Neural progenitor cell (in vitro differentiated cells): ENCODE results near the gene CHPF2. TPM values are rescaled to one million over a fixed set of nuclear protein-coding genes. Genes with fewer than 3 reads are reported as not detected.

Source experiments
- DNase-seq: peaks from one replicate; pipeline ENCODE4 v3.0.0-alpha.2; 2016; ENCODE audit warnings: low spot score
- H2AFZ ChIP-seq: fragments of 200-600 bp; sonication (generic); replicated peaks from 2 replicates; pipeline ENCODE4 v1.6.1; 2016; ENCODE audit warnings: antibody characterized with exemption
- H3F3A ChIP-seq: fragments of 200-600 bp; sonication (generic); 2 replicates; pipeline ENCODE4 v1.6.1; 2016; ENCODE audit warnings: antibody characterized with exemption, low read depth
- H3K27ac ChIP-seq: fragments of 200-600 bp; sonication (generic); 2 replicates; pipeline ENCODE4 v1.5.1; 2016; ENCODE audit warnings: mild to moderate bottlenecking
- H3K27me3 ChIP-seq: fragments of 200-600 bp; sonication (generic); 2 replicates; pipeline ENCODE4 v1.6.1; 2016; ENCODE audit warnings: mild to moderate bottlenecking, moderate library complexity
- H3K36me3 ChIP-seq: fragments of 200-600 bp; sonication (generic); 2 replicates; pipeline ENCODE4 v1.5.1; 2016
- H3K4me1 ChIP-seq: fragments of 200-600 bp; sonication (generic); 2 replicates; pipeline ENCODE4 v1.6.1; 2016; ENCODE audit warnings: mixed run types
- H3K4me2 ChIP-seq: fragments of 200-600 bp; sonication (generic); 2 replicates; pipeline ENCODE4 v1.6.1; 2016
- H3K4me3 ChIP-seq: fragments of 200-600 bp; sonication (generic); 2 replicates; pipeline ENCODE4 v1.5.1; 2016
- H3K79me2 ChIP-seq: fragments of 200-600 bp; sonication (generic); 2 replicates; pipeline ENCODE4 v1.6.1; 2016; ENCODE audit warnings: low read depth
- H3K9ac ChIP-seq: fragments of 200-600 bp; sonication (generic); 2 replicates; pipeline ENCODE4 v1.6.1; 2016
- H3K9me3 ChIP-seq: fragments of 200-600 bp; sonication (generic); 2 replicates; pipeline ENCODE4 v1.5.1; 2016; ENCODE audit warnings: low read depth
- H4K20me1 ChIP-seq: fragments of 200-600 bp; sonication (generic); 2 replicates; pipeline ENCODE4 v1.6.1; 2016; ENCODE audit warnings: low read depth
- H3K27ac Mint-ChIP-seq: 3 replicates; pipeline ENCODE4 v1.8.0; 2021; ENCODE audit warnings: mixed read lengths
- H3K27me3 Mint-ChIP-seq: 2 replicates; pipeline ENCODE4 v1.8.0; 2022; ENCODE audit warnings: low read depth, mild to moderate bottlenecking, inconsistent platforms, moderate library complexity, mixed read lengths; ENCODE audit not compliant: insufficient read depth
- H3K36me3 Mint-ChIP-seq: 3 replicates; pipeline ENCODE4 v1.8.0; 2021; ENCODE audit warnings: mixed read lengths
- H3K4me1 Mint-ChIP-seq: 3 replicates; pipeline ENCODE4 v1.8.0; 2021; ENCODE audit warnings: mixed read lengths
- H3K4me3 Mint-ChIP-seq: 3 replicates; pipeline ENCODE4 v1.8.0; 2021; ENCODE audit warnings: mild to moderate bottlenecking, moderate library complexity, mixed read lengths
- H3K9me3 Mint-ChIP-seq: 3 replicates; pipeline ENCODE4 v1.8.0; 2020; ENCODE audit warnings: mixed read lengths
- CTCF ChIP-seq: fragments of 200-600 bp; sonication (generic); IDR thresholded peaks from 2 replicates; pipeline ENCODE4 v1.5.1; 2017; ENCODE audit warnings: antibody characterized with exemption, mild to moderate bottlenecking
- EZH2 ChIP-seq: fragments of 200-600 bp; sonication (generic); IDR thresholded peaks from 2 replicates; pipeline ENCODE4 v1.6.1; 2017; ENCODE audit warnings: antibody characterized with exemption, mild to moderate bottlenecking, moderate library complexity
- EZH2phosphoT487 ChIP-seq: fragments of 200-600 bp; sonication (generic); IDR thresholded peaks from 2 replicates; pipeline ENCODE4 v1.6.1; 2017; ENCODE audit warnings: antibody characterized with exemption
- total RNA-seq: library from RNA; depleted of rRNA; stranded (reverse); fragments of >200 nt; gene quantifications from 2 replicates; pipeline ENCODE4 v1.2.3, GENCODE V29; 2015; ENCODE audit warnings: low replicate concordance

CHPF2 gene
- total RNA-seq, 1 donor from 2014 or later, result 8.8 TPM

GRCh38 chr7:151240942-151241754 is 8.9 kb downstream of the CHPF2 start:
- Histone ChIP-seq H3F3A (peaks cover 16% of the 10 kb centered on the region), H3K27me3 (peaks cover 18% of the 10 kb centered on the region), H3K4me2 (no peak overlapping the region), H3K4me3 (no peak overlapping the region), H3K79me2 (no peaks in the 10 kb centered on the region), H4K20me1 (peaks cover 23% of the 10 kb centered on the region), H3K9ac (no peak overlapping the region), H3K36me3 (no peaks in the 10 kb centered on the region), H2AFZ (no peak overlapping the region), H3K9me3 (no peaks in the 10 kb centered on the region), H3K4me1 (peaks cover 32% of the 10 kb centered on the region), H3K27ac (no peak overlapping the region)
- H3K4me3 Mint-ChIP-seq, result peak overlapping the region; percentile 67
- no peaks in the 10 kb centered on the region for H3K9me3 Mint-ChIP-seq
- no peak for DNase-seq
- H3K27ac Mint-ChIP-seq, result peak overlapping the region; percentile 85
- peaks cover 20% of the 10 kb centered on the region for H3K36me3 Mint-ChIP-seq
- TF ChIP-seq EZH2 (no peak), CTCF (no peak), EZH2phosphoT487 (no peak)
- H3K27me3 Mint-ChIP-seq, result peaks cover 12% of the 10 kb centered on the region
- H3K4me1 Mint-ChIP-seq, result peaks cover 29% of the 10 kb centered on the region

GRCh38 chr7:151241755-151242096 is 9.4 kb downstream of the CHPF2 start:
- H3K27ac ChIP-seq, result no peak overlapping the region
- H2AFZ ChIP-seq, result no peak overlapping the region
- peaks cover 35% of the 10 kb centered on the region for H3K4me1 ChIP-seq
- no peaks in the 10 kb centered on the region for H3K79me2 ChIP-seq
- no peak overlapping the region for H3K27ac Mint-ChIP-seq
- H3K27me3 Mint-ChIP-seq, result peaks cover 13% of the 10 kb centered on the region
- H3K4me3 ChIP-seq, result no peak overlapping the region
- H3K27me3 ChIP-seq, result peaks cover 24% of the 10 kb centered on the region
- peaks cover 21% of the 10 kb centered on the region for H3F3A ChIP-seq
- TF ChIP-seq CTCF (no peak), EZH2phosphoT487 (no peak), EZH2 (no peak)
- DNase-seq, result no peak
- no peak overlapping the region for H3K9ac ChIP-seq
- H3K4me3 Mint-ChIP-seq, result no peak overlapping the region
- H3K4me1 Mint-ChIP-seq, result peaks cover 35% of the 10 kb centered on the region
- H3K4me2 ChIP-seq, result no peak overlapping the region
- H3K9me3 Mint-ChIP-seq, result no peaks in the 10 kb centered on the region
- peaks cover 29% of the 10 kb centered on the region for H4K20me1 ChIP-seq
- no peaks in the 10 kb centered on the region for H3K36me3 ChIP-seq
- peaks cover 19% of the 10 kb centered on the region for H3K36me3 Mint-ChIP-seq
- no peaks in the 10 kb centered on the region for H3K9me3 ChIP-seq

- Histone ChIP-seq H3K4me2 (no peak overlapping the region), H3F3A (peaks cover 27% of the 10 kb centered on the region), H3K79me2 (no peaks in the 10 kb centered on the region), H3K9ac (no peak overlapping the region), H4K20me1 (peaks cover 36% of the 10 kb centered on the region), H3K27ac (no peak overlapping the region), H3K27me3 (peaks cover 31% of the 10 kb centered on the region), H3K9me3 (no peaks in the 10 kb centered on the region), H3K4me1 (peaks cover 35% of the 10 kb centered on the region), H3K4me3 (no peak overlapping the region), H3K36me3 (no peaks in the 10 kb centered on the region), H2AFZ (no peak overlapping the region)
- Mint-ChIP-seq H3K27ac (peak overlapping the region; percentile 78), H3K4me1 (peaks cover 42% of the 10 kb centered on the region), H3K4me3 (no peak overlapping the region), H3K9me3 (no peaks in the 10 kb centered on the region), H3K27me3 (peaks cover 13% of the 10 kb centered on the region), H3K36me3 (peaks cover 16% of the 10 kb centered on the region)
- TF ChIP-seq EZH2, result no peak
- no peak for TF ChIP-seq CTCF
- no peak for TF ChIP-seq EZH2phosphoT487
- DNase-seq, result no peak
These were observed 10.1 kb downstream of the CHPF2 start for GRCh38 chr7:151242159-151243044.
